ENCODE data around the gene CNNM4.

CNNM4 gene

GRCh38 chr2:96759548-96759947, 1.2 kb upstream of the CNNM4 start:
- H3K27ac ChIP-seq = peak overlapping the region; percentile 77
- TF ChIP-seq CTCF (conservative IDR thresholded peaks at IDR 0.05) = no peak

GRCh38 chr2:96760986-96761832, 507 bp downstream of the CNNM4 start:
- peak overlapping the region; percentile 77 for H3K27ac ChIP-seq
- TF ChIP-seq CTCF (conservative IDR thresholded peaks at IDR 0.05) = peak; percentile 81

GRCh38 chr2:96762529-96763311, 2.0 kb downstream of the CNNM4 start:
- TF ChIP-seq CTCF (conservative IDR thresholded peaks at IDR 0.05) = no peak
- peak overlapping the region; percentile 25; the same call in 1 of the 2 replicates for H3K27ac ChIP-seq

- TF ChIP-seq CTCF (conservative IDR thresholded peaks at IDR 0.05) = peak; percentile 64
- peak overlapping the region; percentile 25; the same call in 1 of the 2 replicates for H3K27ac ChIP-seq
Observed at GRCh38 chr2:96763511-96764252, 3.0 kb downstream of the CNNM4 start.

GRCh38 chr2:96764253-96764637, 3.5 kb downstream of the CNNM4 start:
- TF ChIP-seq CTCF (conservative IDR thresholded peaks at IDR 0.05) = no peak
- H3K27ac ChIP-seq = peak overlapping the region; percentile 25; the same call in 1 of the 2 replicates

- TF ChIP-seq CTCF (conservative IDR thresholded peaks at IDR 0.05) = no peak
- H3K27ac ChIP-seq = no peak overlapping the region
Observed at GRCh38 chr2:96767135-96767871, 6.6 kb downstream of the CNNM4 start.

Data from VCaP (cell line).